SK-N-MC (cell line): ENCODE measurements around the gene DMRT1.

ENCODE experiments used
- EZH2 ChIP-seq: fragments of 200-600 bp; sonication (generic); IDR thresholded peaks from one replicate; pipeline ENCODE4 v1.6.1; 2017; ENCODE audit warnings: antibody characterized with exemption
- FOXP2 ChIP-seq: optimal IDR thresholded peaks from 2 replicates; pipeline ENCODE3; 2011; ENCODE audit warnings: mild to moderate bottlenecking, moderate library complexity; ENCODE audit not compliant: insufficient read depth; ENCODE audit errors: extremely low read length, control extremely low read depth
- POLR2AphosphoS5 ChIP-seq: IDR thresholded peaks from 2 replicates; pipeline ENCODE4 v1.6.1; 2012; ENCODE audit warnings: mild to moderate bottlenecking, low read depth, low read length, borderline replicate concordance

DNA sequence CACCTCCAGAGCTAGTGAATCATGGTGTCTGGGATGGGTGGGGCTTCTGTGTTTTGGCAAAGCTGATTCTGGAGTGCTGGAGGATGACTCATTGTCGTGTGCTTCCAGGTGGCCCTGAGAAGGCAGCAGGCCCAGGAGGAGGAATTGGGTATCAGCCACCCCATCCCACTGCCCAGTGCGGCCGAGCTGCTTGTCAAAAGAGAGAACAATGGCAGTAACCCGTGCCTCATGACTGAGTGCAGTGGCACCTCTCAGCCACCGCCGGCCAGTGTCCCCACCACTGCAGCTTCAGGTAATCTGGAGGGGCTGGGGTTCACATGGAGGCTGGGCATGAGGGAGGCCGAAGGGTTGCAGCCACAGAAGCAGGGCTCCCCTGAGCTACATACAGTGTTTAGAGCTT, 5.4 kb downstream of the DMRT1 start:
- TF ChIP-seq EZH2 (no peak), POLR2AphosphoS5 (no peak), FOXP2 (no peak)
